Lung (tissue), 12 donors: ENCODE data around the gene ZFTA. TPM values are rescaled to one million over a fixed set of nuclear protein-coding genes. Genes with fewer than 3 reads are reported as not detected.
A peak's percentile ranks its signal among the peaks of the same experiment; 100 is the strongest.

ENCODE experiments used
- ATAC-seq: fragments of 200-7000 bp; cut with Tn5 transposase; one replicate; pipeline ENCODE4 v1.9.1; 2020; ENCODE audit warnings: moderate number of reproducible peaks; ENCODE audit not compliant: insufficient read depth, low FRiP score
- DNase-seq, 3 donors: peaks; one replicate each; pipeline ENCODE4 v3.0.0-alpha.2; 2013 to 2017
- H3K27ac ChIP-seq, 2 donors: one replicate each; pipeline ENCODE4 v1.5.1; 2013; ENCODE audit warnings: mild to moderate bottlenecking in 2 of 2, moderate library complexity in 2 of 2, control low read depth in 1 of 2, inconsistent platforms in 1 of 2, low read depth in 1 of 2, low read length in 1 of 2
- H3K27me3 ChIP-seq, 3 donors: one replicate each; pipeline ENCODE4 v1.5.1; 2013; ENCODE audit warnings: low read length in 2 of 3; ENCODE audit not compliant: control insufficient read depth in 3 of 3, insufficient read depth in 3 of 3
- H3K36me3 ChIP-seq, 4 donors: one replicate each; pipeline ENCODE4 v1.5.1; 2013; ENCODE audit warnings: low read length in 4 of 4, mild to moderate bottlenecking in 1 of 4, moderate library complexity in 1 of 4; ENCODE audit not compliant: control insufficient read depth in 4 of 4, insufficient read depth in 4 of 4
- H3K4me1 ChIP-seq, 5 donors: one replicate each; pipeline ENCODE4 v1.5.1; 2013; ENCODE audit warnings: low read length in 5 of 5, mild to moderate bottlenecking in 2 of 5, moderate library complexity in 1 of 5; ENCODE audit not compliant: control insufficient read depth in 5 of 5, insufficient read depth in 5 of 5
- H3K4me3 ChIP-seq: one replicate; pipeline ENCODE4 v1.5.1; 2013; ENCODE audit warnings: mild to moderate bottlenecking, control low read depth, moderate library complexity
- H3K9ac ChIP-seq, 2 donors: one replicate each; pipeline ENCODE4 v1.5.1; 2013; ENCODE audit warnings: low read length in 2 of 2, control low read depth in 1 of 2; ENCODE audit not compliant: insufficient read depth in 1 of 2
- H3K9me3 ChIP-seq, 4 donors: one replicate each; pipeline ENCODE4 v1.5.1; 2013; ENCODE audit warnings: low read length in 3 of 4, mild to moderate bottlenecking in 1 of 4, moderate library complexity in 1 of 4; ENCODE audit not compliant: control insufficient read depth in 4 of 4, insufficient read depth in 3 of 4
- CTCF ChIP-seq: IDR thresholded peaks from 2 replicates; pipeline ENCODE4 v1.5.1; 2012; ENCODE audit warnings: mild to moderate bottlenecking; ENCODE audit errors: control extremely low read depth, extremely low read depth
- WGBS, 2 donors: extraction: QIAGEN DNeasy Blood & Tissue Kit; methylation state at CpG; one replicate each; pipeline ENCODE4 v1.1.7; 2013; 5-methylcytosine and 5-hydroxymethylcytosine counted together
- polyA plus RNA-seq, 2 donors: library from polyadenylated mRNA; stranded (reverse); fragments of 200-250 nt; gene quantifications; one replicate each; pipeline ENCODE4 v1.2.1, GENCODE V29; 2013
- total RNA-seq, 2 donors: library from RNA; depleted of rRNA in 1 of 2; stranded (reverse); fragments of >200 nt in 1 of 2; gene quantifications; one replicate each; pipeline ENCODE4 v1.2.1, GENCODE V29; 2014 to 2021
- donor health status: control.
- donor health status: control.
- donor health status: Bipolar disorder and iron deficiency.
- donor health status: healthy.
- donor health status: DM: yes; HTN: yes; CAD: no.

The ZFTA gene
- total and polyA plus RNA-seq, 4 donors, result 4.1 to 21.8 (median 6.7) TPM

DNA sequence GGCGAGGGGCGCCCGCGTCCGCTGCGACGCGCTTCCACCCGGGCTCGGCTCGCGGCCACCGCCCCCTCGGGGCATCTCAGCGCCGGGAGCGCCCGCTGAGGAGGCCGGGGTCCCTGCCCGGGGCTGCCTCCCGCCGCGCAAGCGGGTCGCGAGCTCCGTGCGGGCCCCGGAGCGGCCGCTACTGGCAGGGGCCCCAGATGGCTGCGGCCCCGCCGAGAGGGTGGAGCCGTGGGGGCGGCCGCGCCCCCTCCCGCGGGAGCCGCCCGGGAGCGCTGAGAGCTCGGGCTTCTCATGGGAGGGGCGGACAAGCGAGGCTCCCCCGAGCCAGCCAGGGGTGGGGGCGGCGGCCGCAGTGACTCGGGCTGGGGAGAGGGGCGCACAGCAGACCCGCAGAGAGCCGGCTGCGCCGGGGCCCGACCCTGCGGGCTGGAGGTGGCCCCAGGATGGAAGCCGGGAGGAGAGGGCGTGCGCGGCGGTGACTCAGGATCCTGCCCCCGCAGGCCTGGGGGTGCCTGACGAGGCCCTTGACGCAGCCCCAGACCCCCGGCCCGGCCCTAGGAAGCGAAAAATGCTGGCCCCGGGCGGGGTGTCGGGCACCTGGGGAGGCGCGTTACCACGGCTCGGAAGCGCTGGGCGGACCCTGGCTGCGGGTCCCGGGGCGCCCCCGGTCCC is 603 bp upstream of the ZFTA start:
- peak; percentile 24 for ATAC-seq
- peak in 2 of 3 donors; percentile 42 to 45 for DNase-seq
- no peak for TF ChIP-seq CTCF
- peaks cover 0 to 9% (median 0%) of the 10 kb centered on the region in 3 donors for H3K27me3 ChIP-seq
- 1% methylated on average over 51 to 82 of the region's 82 CpGs for WGBS, 2 donors
- no peak overlapping the region for H3K9ac ChIP-seq
- H3K27ac ChIP-seq, result peak overlapping the region; percentile 2 to 71
- peaks cover 0 to 42% (median 4%) of the 10 kb centered on the region in 5 donors for H3K4me1 ChIP-seq
- H3K9me3 ChIP-seq, result no peaks in the 10 kb centered on the region
- peaks cover 0 to 6% (median 0%) of the 10 kb centered on the region in 4 donors for H3K36me3 ChIP-seq
- H3K4me3 ChIP-seq, result peak overlapping the region; percentile 59

- Histone ChIP-seq H3K27me3 (peaks cover 0 to 9% (median 0%) of the 10 kb centered on the region in 3 donors), H3K9ac (peak overlapping the region in 1 of 2 donors; percentile 55), H3K9me3 (no peaks in the 10 kb centered on the region), H3K36me3 (peaks cover 0 to 9% (median 0%) of the 10 kb centered on the region in 4 donors), H3K4me1 (peaks cover 0 to 53% (median 6%) of the 10 kb centered on the region in 5 donors), H3K4me3 (peak overlapping the region; percentile 47), H3K27ac (peak overlapping the region; percentile 73 to 78)
- no peak for TF ChIP-seq CTCF
- DNase-seq (peak; percentile 64 to 87 (median 86)), ATAC-seq (peak; percentile 39)
- 0% methylated on average over 34 of the region's 34 CpGs for WGBS, 2 donors
Measured at GRCh38 chr11:63767565-63768236, 874 bp downstream of the ZFTA start.

GRCh38 chr11:63767267-63767564 is 1.4 kb downstream of the ZFTA start:
- Histone ChIP-seq H3K27ac (peak overlapping the region in 1 of 2 donors; percentile 65), H3K9me3 (no peaks in the 10 kb centered on the region), H3K4me1 (peaks cover 0 to 57% (median 9%) of the 10 kb centered on the region in 5 donors), H3K9ac (no peak overlapping the region), H3K36me3 (peaks cover 0 to 10% (median 0%) of the 10 kb centered on the region in 4 donors), H3K27me3 (peaks cover 0 to 9% (median 0%) of the 10 kb centered on the region in 3 donors), H3K4me3 (no peak overlapping the region)
- ATAC-seq, result no peak
- no peak for TF ChIP-seq CTCF
- WGBS, 2 donors, result 19 to 23% methylated on average over 4 of the region's 4 CpGs
- no peak for DNase-seq
